ENCODE results near the gene RCAN1. TPM values are rescaled to one million over a fixed set of nuclear protein-coding genes. Genes with fewer than 3 reads are reported as not detected.

RCAN1 gene
- total and polyA plus RNA-seq, 9 of the 15 experiments (the other 6 are each of a cell fraction or from before 2014, with no cell fraction given) = 4.4 to 16.5 (median 12.3) TPM

DNA sequence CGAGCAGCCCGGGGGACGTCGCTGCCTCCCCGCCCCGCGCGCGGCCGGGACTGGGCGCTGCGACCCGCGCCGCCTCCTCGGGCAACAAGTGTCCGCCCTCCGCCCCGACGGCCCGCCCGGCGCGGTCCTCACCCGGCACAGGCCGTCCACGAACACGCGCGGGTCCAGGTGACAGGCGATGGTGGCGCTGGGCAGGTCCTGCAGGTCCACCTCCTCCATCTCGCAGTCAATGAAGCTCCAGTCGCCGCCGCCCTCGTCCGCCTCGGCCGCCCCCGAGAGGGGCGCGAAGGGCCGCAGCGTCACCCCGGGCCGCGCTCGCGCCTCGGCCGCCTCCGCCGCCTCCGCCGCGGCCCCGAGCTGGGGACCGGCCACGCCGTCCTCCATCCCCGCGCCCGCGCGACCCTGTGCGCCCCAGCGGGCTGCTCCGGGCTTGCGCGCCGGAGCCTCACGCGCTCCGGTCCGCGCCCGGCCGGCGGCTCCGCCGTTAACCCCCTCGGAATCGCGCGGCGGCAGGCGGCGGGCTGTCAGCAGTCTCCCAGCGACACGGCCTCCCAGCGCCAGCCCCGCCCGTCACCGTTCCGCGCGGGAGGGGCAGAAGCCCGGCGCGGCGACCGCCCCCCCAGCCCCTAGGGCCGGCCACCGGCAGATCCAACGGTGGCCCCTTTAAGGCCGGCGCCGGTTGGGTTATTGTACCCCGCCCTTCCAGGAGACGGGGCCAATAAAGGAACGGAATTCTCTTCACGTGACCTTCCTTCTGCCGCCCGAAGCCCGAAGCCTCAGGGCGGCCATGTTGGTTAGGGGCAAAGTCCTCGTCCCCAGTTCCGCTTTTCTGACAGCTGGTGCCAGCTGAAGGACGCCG is at the start of gene RCAN1 (continued):
- TF ChIP-seq CREB5 (CRISPR knock-in tag; IDR thresholded peaks at IDR 0.05) (no peak), ESRRA (IDR thresholded peaks at IDR 0.05; ENCODE audit: borderline replicate concordance, low read depth) (peak; percentile 66; the same call in 1 of the 2 replicates), ELF2 (CRISPR knock-in tag; IDR thresholded peaks at IDR 0.05) (peak; percentile 99), LCOR (CRISPR knock-in tag; IDR thresholded peaks at IDR 0.05) (no peak), SAP30 (IDR thresholded peaks at IDR 0.05; ENCODE audit: borderline replicate concordance, insufficient read depth, low read depth, low read length, poor library complexity, severe bottlenecking) (peak; percentile 83), RCOR1 (IDR thresholded peaks at IDR 0.05; ENCODE audit: borderline replicate concordance in 1 of 2, low read depth in 2 of 2, low read length in 2 of 2) (0 out of 4 replicates have a peak, but pooled peaks of 1 of the 2 experiments have one; percentile 7), ESRRB (CRISPR knock-in tag; IDR thresholded peaks at IDR 0.05; ENCODE audit: borderline replicate concordance) (no peak), GABPA (tag; conservative IDR thresholded peaks at IDR 0.05; ENCODE audit: low read depth) (peak; percentile 83), CHD2 (IDR thresholded peaks at IDR 0.05; ENCODE audit: low read depth, low read length) (peak; percentile 45; the same call in 1 of the 2 replicates), ETS2 (tag; IDR thresholded peaks at IDR 0.05; ENCODE audit: borderline replicate concordance, poor library complexity, severe bottlenecking) (no peak), TGIF2 (CRISPR knock-in tag; IDR thresholded peaks at IDR 0.05) (peak; percentile 99), NFIC (IDR thresholded peaks at IDR 0.05) (peak; percentile 60; the same call in 1 of the 2 replicates), ZNF165 (CRISPR knock-in tag; IDR thresholded peaks at IDR 0.05; ENCODE audit: borderline replicate concordance) (no peak), THAP7 (CRISPR knock-in tag; IDR thresholded peaks at IDR 0.05) (0 out of 2 replicates have a peak, but pooled peaks have one; percentile 11), TEAD4 (IDR thresholded peaks at IDR 0.05; ENCODE audit: low read length) (no peak), TEAD4 (CRISPR knock-in tag; IDR thresholded peaks at IDR 0.05; ENCODE audit: borderline replicate concordance) (no peak), ELF1 (tag; IDR thresholded peaks at IDR 0.05) (peak; percentile 98)
- TF ChIP-seq, protein P1, sequence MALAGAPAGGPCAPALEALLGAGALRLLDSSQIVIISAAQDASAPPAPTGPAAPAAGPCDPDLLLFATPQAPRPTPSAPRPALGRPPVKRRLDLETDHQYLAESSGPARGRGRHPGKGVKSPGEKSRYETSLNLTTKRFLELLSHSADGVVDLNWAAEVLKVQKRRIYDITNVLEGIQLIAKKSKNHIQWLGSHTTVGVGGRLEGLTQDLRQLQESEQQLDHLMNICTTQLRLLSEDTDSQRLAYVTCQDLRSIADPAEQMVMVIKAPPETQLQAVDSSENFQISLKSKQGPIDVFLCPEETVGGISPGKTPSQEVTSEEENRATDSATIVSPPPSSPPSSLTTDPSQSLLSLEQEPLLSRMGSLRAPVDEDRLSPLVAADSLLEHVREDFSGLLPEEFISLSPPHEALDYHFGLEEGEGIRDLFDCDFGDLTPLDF (CRISPR knock-in tag; IDR thresholded peaks at IDR 0.05) = peak; percentile 65; the same call in 1 of the 2 replicates
- TF ChIP-seq, protein P2, sequence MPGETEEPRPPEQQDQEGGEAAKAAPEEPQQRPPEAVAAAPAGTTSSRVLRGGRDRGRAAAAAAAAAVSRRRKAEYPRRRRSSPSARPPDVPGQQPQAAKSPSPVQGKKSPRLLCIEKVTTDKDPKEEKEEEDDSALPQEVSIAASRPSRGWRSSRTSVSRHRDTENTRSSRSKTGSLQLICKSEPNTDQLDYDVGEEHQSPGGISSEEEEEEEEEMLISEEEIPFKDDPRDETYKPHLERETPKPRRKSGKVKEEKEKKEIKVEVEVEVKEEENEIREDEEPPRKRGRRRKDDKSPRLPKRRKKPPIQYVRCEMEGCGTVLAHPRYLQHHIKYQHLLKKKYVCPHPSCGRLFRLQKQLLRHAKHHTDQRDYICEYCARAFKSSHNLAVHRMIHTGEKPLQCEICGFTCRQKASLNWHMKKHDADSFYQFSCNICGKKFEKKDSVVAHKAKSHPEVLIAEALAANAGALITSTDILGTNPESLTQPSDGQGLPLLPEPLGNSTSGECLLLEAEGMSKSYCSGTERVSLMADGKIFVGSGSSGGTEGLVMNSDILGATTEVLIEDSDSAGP (CRISPR knock-in tag; IDR thresholded peaks at IDR 0.05) = peak; percentile 99
- TF ChIP-seq, protein P3, sequence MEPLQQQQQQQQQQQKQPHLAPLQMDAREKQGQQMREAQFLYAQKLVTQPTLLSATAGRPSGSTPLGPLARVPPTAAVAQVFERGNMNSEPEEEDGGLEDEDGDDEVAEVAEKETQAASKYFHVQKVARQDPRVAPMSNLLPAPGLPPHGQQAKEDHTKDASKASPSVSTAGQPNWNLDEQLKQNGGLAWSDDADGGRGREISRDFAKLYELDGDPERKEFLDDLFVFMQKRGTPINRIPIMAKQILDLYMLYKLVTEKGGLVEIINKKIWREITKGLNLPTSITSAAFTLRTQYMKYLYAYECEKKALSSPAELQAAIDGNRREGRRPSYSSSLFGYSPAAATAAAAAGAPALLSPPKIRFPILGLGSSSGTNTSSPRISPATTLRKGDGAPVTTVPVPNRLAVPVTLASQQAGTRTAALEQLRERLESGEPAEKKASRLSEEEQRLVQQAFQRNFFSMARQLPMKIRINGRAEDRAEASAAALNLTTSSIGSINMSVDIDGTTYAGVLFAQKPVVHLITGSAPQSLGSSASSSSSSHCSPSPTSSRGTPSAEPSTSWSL (CRISPR knock-in tag; IDR thresholded peaks at IDR 0.05; ENCODE audit: borderline replicate concordance) = no peak; the same call in 1 of the 2 replicates
